K562 (cell line): Measurements from ENCODE around the gene DPH6. TPM values are rescaled to one million over a fixed set of nuclear protein-coding genes. Genes with fewer than 3 reads are reported as not detected.

ENCODE experiments used
- ARID3A ChIP-seq: IDR thresholded peaks from 2 replicates; pipeline ENCODE4 v1.6.1; 2012; ENCODE audit warnings: low read depth, low read length, improper control_type of control experiment, borderline replicate concordance
- E2F6 ChIP-seq, 2 experiments: IDR thresholded peaks; 2 replicates each; pipeline ENCODE4 v1.6.1; 2011; ENCODE audit warnings: borderline replicate concordance in 1 of 2, control low read depth in 1 of 2, low read depth in 1 of 2, low read length in 1 of 2, mild to moderate bottlenecking in 1 of 2, mixed read lengths in 1 of 2, moderate library complexity in 1 of 2; ENCODE audit not compliant: insufficient read depth in 1 of 2, insufficient read length in 1 of 2, poor library complexity in 1 of 2, severe bottlenecking in 1 of 2; ENCODE audit errors: extremely low read depth in 1 of 2
- MYC ChIP-seq, 2 experiments: fragments of 250-450 bp in 1 of 2; sonication (Bioruptor Pico) in 1 of 2; IDR thresholded peaks; 2 replicates each; pipeline versions ENCODE4 v1.5.1 to v1.6.1; 2012 to 2021; ENCODE audit warnings: low read depth in 2 of 2, borderline replicate concordance in 1 of 2, improper control_type of control experiment in 1 of 2, low read length in 1 of 2, mild to moderate bottlenecking in 1 of 2, moderate library complexity in 1 of 2
- PCBP2 ChIP-seq: fragments of 200-400 bp; formaldehyde crosslinking; IDR thresholded peaks from 2 replicates; pipeline ENCODE4 v1.6.1; 2018; ENCODE audit warnings: low read length, low read depth, mild to moderate bottlenecking, moderate library complexity; ENCODE audit not compliant: poor library complexity, severe bottlenecking
- ZNF318 ChIP-seq, 2 experiments: fragments of 450-650 bp; IDR thresholded peaks; 2 replicates each; pipeline ENCODE4 v1.6.1; 2016; ENCODE audit warnings: mild to moderate bottlenecking in 2 of 2, borderline replicate concordance in 1 of 2, low read depth in 1 of 2, moderate library complexity in 1 of 2
- polyA plus RNA-seq, 8 experiments: library from polyadenylated mRNA; depleted of rRNA in 4 of 8; stranded (reverse) in 5 of 8; unstranded in 3 of 8; fragments of >200 nt; fragmentation: Nextera tagmentation in 2 of 8; fragmentation: Illumina TruSeq in 1 of 8; extraction: Ambion mirVana in 2 of 8; extraction: Trizol in 1 of 8; gene quantifications; 2 replicates each; pipeline versions ENCODE4 v1.2.1 to v1.2.3, GENCODE V29; 2011 to 2014; ENCODE audit warnings: inconsistent platforms in 1 of 8, missing spikeins in 1 of 8
- total RNA-seq, 7 experiments: library from RNA; depleted of rRNA in 6 of 7; stranded (reverse); fragments of >200 nt in 6 of 7; fragmentation: Illumina TruSeq in 2 of 7; extraction: Trizol in 2 of 7; gene quantifications; 2 replicates each; pipeline versions ENCODE4 v1.2.1 to v1.2.3, GENCODE V29; 2011 to 2021; ENCODE audit warnings: low replicate concordance in 1 of 7

DPH6 gene
- total and polyA plus RNA-seq, 9 of the 15 experiments (the other 6 are each of a cell fraction or from before 2014, with no cell fraction given), result 10.1 to 69.1 (median 18.8) TPM

- TF ChIP-seq MYC (IDR thresholded peaks at IDR 0.05; ENCODE audit: low read depth, low read length) (no peak), MYC (CRISPR knock-in tag; IDR thresholded peaks at IDR 0.05; ENCODE audit: borderline replicate concordance, low read depth) (no peak), PCBP2 (no peak), E2F6 (IDR thresholded peaks at IDR 0.05; ENCODE audit: borderline replicate concordance in 1 of 2, extremely low read depth in 1 of 2, insufficient read depth in 1 of 2, insufficient read length in 1 of 2, low read depth in 1 of 2, low read length in 1 of 2, poor library complexity in 1 of 2, severe bottlenecking in 1 of 2) (no peak), ZNF318 (IDR thresholded peaks at IDR 0.05; ENCODE audit: borderline replicate concordance in 1 of 2, low read depth in 1 of 2) (no peak), ARID3A (no peak)
Measured at GRCh38 chr15:35440265-35440664, 105.7 kb downstream of the DPH6 start (continued).
